Measurements from ENCODE around the gene THSD4.

DNA sequence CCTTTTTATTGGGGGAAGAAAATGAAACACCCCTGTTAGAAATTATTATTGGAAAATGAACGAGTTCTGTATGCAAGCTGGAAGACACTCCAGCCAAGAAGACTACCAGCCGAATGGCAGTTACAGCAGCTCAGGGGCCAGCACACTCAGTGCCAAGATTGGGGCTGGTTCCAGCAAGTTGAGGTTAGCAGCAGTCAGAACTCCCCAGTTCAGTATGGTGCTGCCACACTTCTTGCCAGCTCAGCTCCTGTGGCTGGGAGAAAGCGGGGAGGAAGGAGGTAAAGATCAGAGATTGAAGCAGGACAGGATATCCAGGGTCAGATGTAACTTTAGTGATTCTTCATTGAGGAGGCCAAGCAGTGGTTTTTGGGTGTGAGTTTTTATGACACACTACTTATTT lies 414.8 kb downstream of the THSD4 start:
- TF ChIP-seq, protein P1, sequence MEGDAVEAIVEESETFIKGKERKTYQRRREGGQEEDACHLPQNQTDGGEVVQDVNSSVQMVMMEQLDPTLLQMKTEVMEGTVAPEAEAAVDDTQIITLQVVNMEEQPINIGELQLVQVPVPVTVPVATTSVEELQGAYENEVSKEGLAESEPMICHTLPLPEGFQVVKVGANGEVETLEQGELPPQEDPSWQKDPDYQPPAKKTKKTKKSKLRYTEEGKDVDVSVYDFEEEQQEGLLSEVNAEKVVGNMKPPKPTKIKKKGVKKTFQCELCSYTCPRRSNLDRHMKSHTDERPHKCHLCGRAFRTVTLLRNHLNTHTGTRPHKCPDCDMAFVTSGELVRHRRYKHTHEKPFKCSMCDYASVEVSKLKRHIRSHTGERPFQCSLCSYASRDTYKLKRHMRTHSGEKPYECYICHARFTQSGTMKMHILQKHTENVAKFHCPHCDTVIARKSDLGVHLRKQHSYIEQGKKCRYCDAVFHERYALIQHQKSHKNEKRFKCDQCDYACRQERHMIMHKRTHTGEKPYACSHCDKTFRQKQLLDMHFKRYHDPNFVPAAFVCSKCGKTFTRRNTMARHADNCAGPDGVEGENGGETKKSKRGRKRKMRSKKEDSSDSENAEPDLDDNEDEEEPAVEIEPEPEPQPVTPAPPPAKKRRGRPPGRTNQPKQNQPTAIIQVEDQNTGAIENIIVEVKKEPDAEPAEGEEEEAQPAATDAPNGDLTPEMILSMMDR (IDR thresholded peaks at IDR 0.05), result no peak
- no peak for TF ChIP-seq POLR2A (IDR thresholded peaks at IDR 0.05)
